Skeletal muscle satellite cell (primary cell): Measurements from ENCODE around the gene VWA8. TPM values are rescaled to one million over a fixed set of nuclear protein-coding genes. Genes with fewer than 3 reads are reported as not detected.
A peak's percentile ranks its signal among the peaks of the same experiment; 100 is the strongest.

Experiments
- H3K27me3 ChIP-seq: 2 replicates; pipeline ENCODE4 v1.7.0; 2013; ENCODE audit warnings: low read length; ENCODE audit not compliant: control insufficient read depth, insufficient read depth
- H3K36me3 ChIP-seq: 2 replicates; pipeline ENCODE4 v1.7.0; 2013; ENCODE audit warnings: mild to moderate bottlenecking, control low read depth, low read length; ENCODE audit not compliant: insufficient read depth
- H3K4me1 ChIP-seq: 2 replicates; pipeline ENCODE4 v1.7.0; 2013; ENCODE audit warnings: low read length; ENCODE audit not compliant: control insufficient read depth, insufficient read depth
- H3K4me2 ChIP-seq: 2 replicates; pipeline ENCODE4 v1.7.0; 2013; ENCODE audit warnings: mild to moderate bottlenecking, low read length
- H3K4me3 ChIP-seq: 2 replicates; pipeline ENCODE4 v1.7.0; 2013; ENCODE audit warnings: low read length
- H3K9ac ChIP-seq: 2 replicates; pipeline ENCODE4 v1.7.0; 2013; ENCODE audit warnings: mild to moderate bottlenecking, low read depth, low read length, moderate library complexity
- H3K9me3 ChIP-seq: replicated peaks from 2 replicates; pipeline ENCODE4 v1.7.0; 2013; ENCODE audit warnings: mild to moderate bottlenecking, control low read depth, low read length
- total RNA-seq: library from RNA; depleted of rRNA; stranded (reverse); fragments of >200 nt; gene quantifications from 2 replicates; pipeline ENCODE4 v1.2.3, GENCODE V29; 2012; rRNA removed

The VWA8 gene
- total RNA-seq = 11.1 and 20.5 TPM in 2 replicates

DNA sequence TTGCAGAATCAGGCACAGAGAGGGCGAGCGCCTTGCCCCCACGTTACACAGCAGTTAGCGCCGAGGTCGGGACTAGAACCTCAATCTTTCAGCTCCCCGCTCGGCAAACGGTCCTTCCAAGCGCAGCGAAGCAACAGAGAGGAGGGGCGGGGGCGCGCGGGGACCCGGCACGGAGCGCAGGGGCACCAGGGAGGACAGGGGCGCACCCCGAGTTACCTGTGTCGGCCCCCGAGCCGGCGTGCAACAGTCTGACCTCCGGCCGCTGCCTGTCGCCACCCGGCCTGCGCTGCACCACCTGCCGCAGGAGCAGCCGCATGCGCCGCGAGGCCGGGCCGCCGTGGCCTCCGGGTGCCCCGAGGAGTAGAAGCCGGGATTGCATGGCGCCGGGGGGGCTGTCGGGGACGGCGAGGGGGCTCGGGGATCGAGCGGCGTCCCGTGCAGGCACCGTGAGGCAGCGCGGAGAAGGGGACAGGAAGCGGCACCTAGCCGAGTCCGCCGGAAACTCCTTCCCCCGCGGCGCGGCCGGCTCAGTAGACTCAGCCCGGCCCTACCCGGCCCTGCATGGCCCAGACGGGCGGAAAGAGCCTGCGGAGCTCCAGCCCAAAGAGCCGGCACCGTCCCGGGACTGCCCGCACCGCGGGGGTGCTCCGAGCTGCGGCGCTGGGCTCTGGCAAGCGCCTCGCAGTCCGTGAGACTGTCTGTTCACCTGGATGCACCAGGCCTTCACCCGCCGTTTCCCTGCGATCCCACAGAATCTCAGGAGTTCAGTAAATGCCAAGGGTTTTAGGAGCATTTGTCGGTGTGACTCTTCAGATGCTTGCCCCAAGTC is at the start of gene VWA8:
Gene VWA8 (minus strand): TSS at position 473 of the 829 bp plus-strand sequence. CDS start 94 bp downstream, at position 379.
- Histone ChIP-seq H3K27me3 (no peaks in the 10 kb centered on the region), H3K4me2 (peak within 1 kb of the TSS; percentile 94), H3K4me3 (peak within 1 kb of the TSS; percentile 91), H3K9ac (peak within 1 kb of the TSS; percentile 91), H3K4me1 (peaks cover 17% of the 10 kb centered on the region), H3K9me3 (no peaks in the 10 kb centered on the region), H3K36me3 (no peaks in the 10 kb centered on the region)

DNA sequence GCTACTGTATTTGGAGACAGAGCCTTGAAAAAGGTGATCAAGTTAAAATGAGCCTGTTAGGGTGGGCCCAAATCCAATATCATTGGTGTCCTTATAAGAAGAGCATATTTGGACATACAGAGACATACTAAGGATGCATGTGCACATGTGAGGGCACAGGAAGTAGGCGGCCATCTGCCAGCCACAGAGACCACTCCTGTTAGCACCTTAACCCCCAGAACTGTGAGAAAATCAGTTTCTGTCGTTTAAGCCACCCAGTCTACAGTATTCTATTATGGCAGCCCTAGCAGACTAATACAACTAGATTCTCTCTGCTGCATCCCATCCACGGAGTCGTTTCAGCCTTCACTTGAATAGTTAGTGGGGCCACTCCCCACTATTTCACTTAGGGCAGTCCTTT is 48.1 kb upstream of the VWA8 start:
- H3K27me3 ChIP-seq = no peaks in the 10 kb centered on the region

DNA sequence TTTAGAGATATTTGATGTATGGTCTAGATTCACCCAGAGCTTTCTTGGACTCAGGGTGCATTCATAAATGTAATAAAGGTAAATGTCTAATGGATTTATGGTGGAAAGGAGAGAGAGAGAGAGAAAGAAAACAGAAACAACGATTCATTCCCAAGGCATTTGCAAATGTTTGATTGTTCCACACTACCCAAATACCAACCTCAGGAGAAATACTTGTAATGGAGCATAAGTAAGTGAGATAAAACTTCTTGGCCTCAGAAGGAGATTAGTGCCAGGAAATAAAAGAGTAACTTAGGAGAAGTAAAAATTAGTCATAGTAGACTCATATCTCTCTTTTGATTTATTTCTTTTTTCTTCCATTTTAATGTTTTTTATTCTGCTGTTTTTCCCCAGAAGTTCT is 46.9 kb upstream of the VWA8 start:
- no peaks in the 10 kb centered on the region for H3K9me3 ChIP-seq
- H3K4me2 ChIP-seq = no peak overlapping the region
- H3K4me3 ChIP-seq = no peak overlapping the region
- H3K4me1 ChIP-seq = peaks cover 12% of the 10 kb centered on the region
- H3K36me3 ChIP-seq = no peaks in the 10 kb centered on the region
- H3K27me3 ChIP-seq = no peaks in the 10 kb centered on the region
- no peak overlapping the region for H3K9ac ChIP-seq

More for the DNA sequence above, 48.1 kb upstream of the VWA8 start:
- no peak overlapping the region for H3K4me2 ChIP-seq
- H3K9me3 ChIP-seq = no peaks in the 10 kb centered on the region
- H3K4me1 ChIP-seq = peaks cover 12% of the 10 kb centered on the region
- no peaks in the 10 kb centered on the region for H3K36me3 ChIP-seq
- no peak overlapping the region for H3K4me3 ChIP-seq
- no peak overlapping the region for H3K9ac ChIP-seq

DNA sequence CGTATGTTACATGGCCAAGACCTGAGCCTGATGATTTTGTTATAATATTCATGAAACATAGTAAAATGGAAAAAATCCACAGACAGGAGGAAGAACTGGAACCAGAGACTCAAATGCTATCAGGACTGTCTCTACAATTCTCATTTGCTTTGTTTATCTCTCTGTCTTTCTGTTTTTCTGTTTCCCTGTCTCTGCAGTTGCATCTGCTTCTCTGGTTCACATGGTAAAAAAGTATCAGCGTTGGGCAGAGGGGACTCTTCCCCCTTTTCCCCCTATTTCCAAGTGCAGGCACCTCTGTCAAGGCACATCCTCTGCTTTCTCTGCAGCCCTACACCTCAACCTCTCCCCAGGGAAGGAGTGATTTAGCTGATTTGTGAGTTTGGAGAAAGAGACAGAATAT is 41.2 kb upstream of the VWA8 start:
- H3K36me3 ChIP-seq = no peaks in the 10 kb centered on the region
- no peak overlapping the region for H3K4me2 ChIP-seq

DNA sequence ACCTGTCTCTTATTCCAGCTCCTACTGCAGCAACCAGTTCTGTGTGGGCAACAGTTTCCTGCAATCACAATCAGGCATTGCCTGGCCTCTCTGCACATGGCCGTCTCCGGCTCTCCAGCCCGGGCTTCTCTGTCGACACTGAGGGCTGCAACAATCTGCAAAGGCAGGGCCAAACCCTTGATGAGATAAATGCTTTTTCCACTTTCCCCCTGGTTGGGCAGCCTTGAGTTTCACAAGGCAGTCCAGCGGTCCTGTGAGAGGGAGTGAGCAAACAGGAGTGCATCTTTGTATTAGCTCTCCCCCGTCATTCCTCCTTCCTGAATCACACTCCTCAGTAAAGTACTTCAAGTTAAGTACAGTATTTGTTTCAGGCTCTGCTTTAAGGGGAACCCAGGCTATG is 40.7 kb upstream of the VWA8 start:
- H3K27me3 ChIP-seq = no peaks in the 10 kb centered on the region
- H3K4me2 ChIP-seq = peak overlapping the region; percentile 24
- H3K9ac ChIP-seq = no peak overlapping the region
- no peak overlapping the region for H3K4me3 ChIP-seq
- peaks cover 17% of the 10 kb centered on the region for H3K4me1 ChIP-seq
- H3K36me3 ChIP-seq = no peaks in the 10 kb centered on the region
- no peaks in the 10 kb centered on the region for H3K9me3 ChIP-seq

More for the DNA sequence above, 41.2 kb upstream of the VWA8 start:
- Histone ChIP-seq H3K4me3 (no peak overlapping the region), H3K4me1 (peaks cover 17% of the 10 kb centered on the region), H3K9me3 (no peaks in the 10 kb centered on the region), H3K27me3 (no peaks in the 10 kb centered on the region), H3K9ac (no peak overlapping the region)

DNA sequence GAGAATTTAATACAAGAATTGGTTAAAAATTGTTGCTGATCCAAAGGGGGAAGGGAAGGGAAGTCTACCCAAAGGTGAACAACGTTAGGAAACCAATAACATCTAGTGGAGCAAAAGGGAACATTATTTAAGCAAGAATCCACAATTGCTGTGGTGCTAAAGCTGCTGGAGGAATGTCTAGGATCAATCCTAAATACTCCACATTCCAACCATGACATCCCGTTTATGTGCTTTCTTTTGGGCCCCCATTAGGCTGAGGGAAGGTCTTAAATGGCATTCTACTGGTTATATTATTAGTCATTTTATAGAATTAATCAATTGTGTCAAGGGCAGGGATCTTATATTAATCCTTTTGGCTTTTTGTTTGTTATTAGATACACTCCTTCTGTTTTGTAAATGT is 39.9 kb upstream of the VWA8 start:
- Histone ChIP-seq H3K27me3 (no peaks in the 10 kb centered on the region), H3K9ac (no peak overlapping the region), H3K4me2 (no peak overlapping the region), H3K4me3 (no peak overlapping the region), H3K36me3 (no peaks in the 10 kb centered on the region), H3K4me1 (peaks cover 19% of the 10 kb centered on the region), H3K9me3 (no peaks in the 10 kb centered on the region)

DNA sequence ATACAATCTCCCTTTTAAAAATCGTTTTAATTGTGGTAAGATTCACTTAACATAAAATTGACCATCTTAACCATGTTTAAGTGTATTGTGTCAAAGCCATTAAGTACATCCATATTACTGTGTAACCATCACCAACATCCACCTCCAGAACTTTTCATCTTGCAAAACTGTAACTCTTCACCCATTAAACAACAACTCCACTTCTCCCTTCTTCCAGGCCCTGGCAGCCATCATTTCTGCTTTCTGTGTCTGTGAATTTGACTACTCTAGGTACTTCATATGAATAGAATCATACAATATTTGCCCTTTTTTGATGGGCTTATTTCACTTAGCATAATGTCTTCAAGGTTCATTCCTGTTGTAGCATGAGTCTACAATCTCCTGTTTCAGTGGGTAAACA is 36.5 kb upstream of the VWA8 start:
- Histone ChIP-seq H3K4me3 (no peak overlapping the region), H3K4me2 (no peak overlapping the region), H3K4me1 (peaks cover 21% of the 10 kb centered on the region), H3K9me3 (no peaks in the 10 kb centered on the region), H3K27me3 (no peaks in the 10 kb centered on the region), H3K36me3 (no peaks in the 10 kb centered on the region), H3K9ac (no peak overlapping the region)

DNA sequence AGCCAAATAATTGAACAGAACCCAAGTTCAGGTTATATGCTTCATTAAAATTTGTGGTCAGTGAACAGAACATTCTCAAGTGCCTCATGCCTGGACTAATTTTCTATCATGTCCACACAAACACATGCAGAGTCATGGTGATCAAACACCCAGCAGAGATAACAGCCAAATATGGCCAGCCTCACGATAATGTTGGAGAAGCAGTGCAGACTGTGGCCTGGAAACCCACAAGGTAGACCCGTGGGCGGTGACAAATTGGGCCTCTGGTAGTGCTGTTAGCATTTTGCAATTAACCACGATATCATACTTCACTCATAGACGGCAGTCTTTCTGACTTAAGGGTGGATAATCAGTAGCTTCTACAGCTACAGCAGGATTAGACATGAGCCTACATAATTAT is 35.0 kb upstream of the VWA8 start:
- peaks cover 8% of the 10 kb centered on the region for H3K4me1 ChIP-seq
- no peaks in the 10 kb centered on the region for H3K36me3 ChIP-seq
- H3K4me2 ChIP-seq = no peak overlapping the region
- H3K9me3 ChIP-seq = no peaks in the 10 kb centered on the region
- H3K27me3 ChIP-seq = no peaks in the 10 kb centered on the region
- no peak overlapping the region for H3K4me3 ChIP-seq
- no peak overlapping the region for H3K9ac ChIP-seq

DNA sequence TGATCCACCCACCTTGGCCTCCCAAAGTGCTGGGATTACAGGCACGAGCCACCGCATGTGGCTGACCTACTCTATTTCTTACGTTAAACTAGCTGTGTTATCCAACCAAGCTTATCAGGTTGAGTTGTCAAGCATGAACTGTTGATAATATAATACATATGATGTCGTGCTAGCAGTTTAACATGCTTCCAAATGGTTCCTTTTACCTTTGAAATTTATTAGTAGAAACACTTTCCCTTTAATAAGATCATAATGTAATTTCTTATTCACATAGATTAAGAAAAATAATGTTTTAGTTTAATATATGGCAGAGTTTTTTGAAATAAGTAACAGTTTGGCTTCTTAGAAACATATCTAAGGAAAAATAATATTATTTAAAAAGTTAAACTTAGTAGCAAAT is 34.4 kb upstream of the VWA8 start:
- no peaks in the 10 kb centered on the region for H3K36me3 ChIP-seq
- H3K9me3 ChIP-seq = no peaks in the 10 kb centered on the region
- H3K4me2 ChIP-seq = no peak overlapping the region
- peaks cover 4% of the 10 kb centered on the region for H3K4me1 ChIP-seq
- H3K4me3 ChIP-seq = no peak overlapping the region
- no peaks in the 10 kb centered on the region for H3K27me3 ChIP-seq
- H3K9ac ChIP-seq = no peak overlapping the region

DNA sequence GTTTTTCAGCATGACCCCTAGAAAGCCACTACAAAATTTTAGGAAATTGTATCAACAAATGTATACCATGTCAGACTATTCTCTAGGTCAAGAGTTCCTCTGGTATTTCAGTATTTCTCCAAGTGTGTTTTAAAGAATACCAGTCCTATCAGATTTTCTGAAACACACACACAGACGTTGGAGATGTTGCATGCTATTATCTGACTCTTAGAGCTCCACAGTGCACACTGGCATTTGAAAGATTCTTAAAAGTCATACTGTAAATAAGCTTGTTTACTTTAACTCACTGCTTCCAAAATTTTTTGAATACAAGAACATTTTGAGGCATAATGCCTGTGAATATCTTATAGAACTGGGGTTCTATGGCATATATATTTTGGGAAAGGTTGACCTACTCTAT is 33.8 kb upstream of the VWA8 start:
- no peaks in the 10 kb centered on the region for H3K36me3 ChIP-seq
- no peak overlapping the region for H3K4me3 ChIP-seq
- no peak overlapping the region for H3K9ac ChIP-seq
- peaks cover 4% of the 10 kb centered on the region for H3K4me1 ChIP-seq
- H3K27me3 ChIP-seq = no peaks in the 10 kb centered on the region
- H3K9me3 ChIP-seq = no peaks in the 10 kb centered on the region
- no peak overlapping the region for H3K4me2 ChIP-seq

DNA sequence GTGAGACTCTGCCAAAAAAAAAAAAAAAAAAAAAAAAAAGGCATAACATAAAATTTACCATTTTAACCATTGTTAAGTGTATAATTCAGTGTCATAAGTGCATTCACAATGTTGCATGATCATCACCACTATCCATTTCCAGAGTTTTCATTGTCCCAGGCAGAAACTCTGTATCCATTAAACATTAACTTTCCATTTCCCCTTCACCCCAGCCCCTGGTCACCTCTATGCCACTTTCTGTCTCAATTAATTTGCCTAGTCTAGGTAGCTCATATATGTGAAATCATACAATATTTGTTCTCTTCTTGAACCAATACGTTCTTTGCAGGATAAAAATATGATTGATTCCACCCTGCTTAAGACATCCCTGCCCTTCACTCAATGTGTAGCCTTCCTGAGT is 31.0 kb upstream of the VWA8 start:
- Histone ChIP-seq H3K9ac (no peak overlapping the region), H3K4me1 (peaks cover 4% of the 10 kb centered on the region), H3K9me3 (no peaks in the 10 kb centered on the region), H3K27me3 (peaks cover 5% of the 10 kb centered on the region), H3K4me3 (no peak overlapping the region), H3K36me3 (no peaks in the 10 kb centered on the region), H3K4me2 (no peak overlapping the region)

DNA sequence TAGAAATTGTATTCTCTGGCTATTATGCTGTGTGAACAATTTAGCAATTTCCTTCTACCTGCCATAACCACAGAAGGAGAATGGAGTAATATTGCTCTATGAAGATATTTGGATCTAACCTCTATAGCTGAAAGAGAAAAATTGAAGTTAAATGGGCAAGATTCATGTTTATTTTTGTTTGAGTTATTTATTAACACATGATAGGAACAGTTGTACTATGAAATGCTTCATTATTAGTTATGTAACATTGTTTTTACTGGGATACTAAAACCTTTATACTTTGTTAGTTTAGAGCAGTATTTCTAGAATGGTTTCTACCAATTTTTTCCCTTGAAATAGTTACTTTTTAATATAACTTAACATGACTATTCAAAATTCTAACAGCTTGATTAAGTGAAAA is 27.3 kb upstream of the VWA8 start:
- H3K36me3 ChIP-seq = no peaks in the 10 kb centered on the region
- no peak overlapping the region for H3K4me2 ChIP-seq
- H3K4me3 ChIP-seq = no peak overlapping the region
- H3K9ac ChIP-seq = no peak overlapping the region
- H3K4me1 ChIP-seq = peaks cover 20% of the 10 kb centered on the region
- H3K9me3 ChIP-seq = no peaks in the 10 kb centered on the region
- H3K27me3 ChIP-seq = peaks cover 5% of the 10 kb centered on the region
